K562 (cell line): Measurements from ENCODE around the gene CSTF2T. TPM values are rescaled to one million over a fixed set of nuclear protein-coding genes. Genes with fewer than 3 reads are reported as not detected.

ENCODE experiments used
- ATAC-seq: fragments of 200-7000 bp; cut with Tn5 transposase; 3 replicates; pipeline ENCODE4 v1.9.1; 2020; ENCODE audit warnings: moderate library complexity
- BruUV-seq: library from RNA; stranded (reverse); fragments of 400-500 nt; replicated peaks from 2 replicates; lab custom pipeline; 2021; lab: Mats Ljungman, UMichigan
- CTCF ChIA-PET: fragments of 300-600 bp; formaldehyde crosslinking; extraction: SDS; loops from one replicate; lab custom pipeline; 2021; ENCODE audit warnings: low intra/inter-chr PET ratio; lab: Yijun Ruan, JAX
- POLR2A ChIA-PET: fragments of 300-600, 350-650 bp; sonication (Branson Sonifier 250); formaldehyde crosslinking; extraction: SDS; loops from one replicate; lab custom pipeline; 2021; ENCODE audit warnings: antibody characterized with exemption, inconsistent platforms; lab: Yijun Ruan, JAX
- DNase-seq, 4 experiments: peaks; one replicate each; pipeline versions ENCODE4 v3.0.0 to v3.0.0-alpha.2; 2011 to 2018; ENCODE audit warnings: low spot score in 3 of 4, mixed read lengths in 3 of 4; ENCODE audit errors: extremely low read depth in 1 of 4
- FAIRE-seq: peaks from 2 replicates; lab custom pipeline; 2011; peaks lifted over from hg19 to GRCh38; lab: Jason Lieb, UNC
- H2AFZ ChIP-seq: 2 replicates; pipeline ENCODE4 v1.6.0; 2011; ENCODE audit warnings: low read depth, low read length, control low read depth, inconsistent platforms
- H3K27ac ChIP-seq: fragments of 200-600 bp; 3 replicates; pipeline ENCODE4 v1.8.0; 2011; ENCODE audit warnings: low read depth, mild to moderate bottlenecking, control low read depth, inconsistent platforms, low read length, moderate library complexity, mixed read lengths; ENCODE audit errors: extremely low read depth
- H3K27me3 ChIP-seq, 2 experiments: fragments of 300-600 bp in 1 of 2; 2 replicates in 1 of 2; 3 replicates in 1 of 2; pipeline versions ENCODE4 v1.6.0 to v1.8.0; 2011; ENCODE audit warnings: inconsistent platforms in 2 of 2, low read length in 2 of 2, mild to moderate bottlenecking in 1 of 2, mixed read lengths in 1 of 2, moderate library complexity in 1 of 2; ENCODE audit not compliant: control insufficient read depth in 2 of 2, insufficient read depth in 2 of 2
- H3K36me3 ChIP-seq: fragments of 300-600 bp; 3 replicates; pipeline ENCODE4 v1.8.0; 2011; ENCODE audit warnings: mild to moderate bottlenecking, low read length, inconsistent platforms; ENCODE audit not compliant: control insufficient read depth, insufficient read depth
- H3K4me1 ChIP-seq, 2 experiments: fragments of 200-600 bp in 1 of 2; replicated peaks in 1 of 2; 2 replicates in 1 of 2; 3 replicates in 1 of 2; pipeline versions ENCODE4 v1.5.1 to v1.8.0; 2011; ENCODE audit warnings: inconsistent platforms in 2 of 2, low read length in 2 of 2, mild to moderate bottlenecking in 1 of 2, mixed read lengths in 1 of 2, moderate library complexity in 1 of 2; ENCODE audit not compliant: control insufficient read depth in 2 of 2, insufficient read depth in 2 of 2
- H3K4me2 ChIP-seq: 2 replicates; pipeline ENCODE4 v1.6.1; 2011; ENCODE audit warnings: low read length, control low read depth, inconsistent platforms, mixed read lengths; ENCODE audit not compliant: insufficient read depth
- H3K4me3 ChIP-seq: fragments of 200-600 bp; sonication (generic), shearing (Covaris generic); 2 replicates; pipeline ENCODE4 v1.5.1; 2016; ENCODE audit warnings: control low read depth, inconsistent platforms
- H3K79me2 ChIP-seq: fragments of 200-600 bp; 3 replicates; pipeline ENCODE4 v1.8.0; 2011; ENCODE audit warnings: low read length, inconsistent platforms; ENCODE audit not compliant: control insufficient read depth, insufficient read depth
- H3K9ac ChIP-seq, 2 experiments: 2 replicates each; pipeline versions ENCODE4 v1.6.0 to v1.6.1; 2011; ENCODE audit warnings: low read depth in 2 of 2, low read length in 2 of 2, control low read depth in 1 of 2, inconsistent platforms in 1 of 2, mild to moderate bottlenecking in 1 of 2, mixed read lengths in 1 of 2; ENCODE audit not compliant: insufficient read depth in 1 of 2
- H3K9me1 ChIP-seq: one replicate; pipeline ENCODE4 v1.6.0; 2011; ENCODE audit warnings: inconsistent platforms, mild to moderate bottlenecking, low read length, moderate library complexity; ENCODE audit not compliant: control insufficient read depth, insufficient read depth
- H3K9me3 ChIP-seq: replicated peaks from 2 replicates; pipeline ENCODE4 v1.5.1; 2011; ENCODE audit warnings: low read depth, low read length, inconsistent platforms; ENCODE audit not compliant: control insufficient read depth, insufficient read depth
- H4K20me1 ChIP-seq: replicated peaks from 2 replicates; pipeline ENCODE4 v1.6.1; 2011; ENCODE audit warnings: low read length, inconsistent platforms, mixed read lengths; ENCODE audit not compliant: control insufficient read depth, insufficient read depth
- GATAD2B ChIP-seq: fragments of 450-650 bp; IDR thresholded peaks from 2 replicates; pipeline ENCODE4 v1.6.1; 2017; ENCODE audit warnings: mild to moderate bottlenecking, borderline replicate concordance
- JUNB ChIP-seq: fragments of 450-650 bp; formaldehyde crosslinking; conservative IDR thresholded peaks from 2 replicates; pipeline ENCODE4 v1.4.0; 2020; ENCODE audit warnings: mild to moderate bottlenecking
- L3MBTL2 ChIP-seq: fragments of 450-650 bp; IDR thresholded peaks from 2 replicates; pipeline ENCODE4 v1.6.1; 2016; ENCODE audit warnings: mild to moderate bottlenecking, moderate library complexity
- MAFG ChIP-seq: fragments of 450-650 bp; conservative IDR thresholded peaks from 2 replicates; pipeline ENCODE4 v1.6.1; 2016; ENCODE audit warnings: missing genetic modification characterization, missing compliant biosample characterization
- MITF ChIP-seq: IDR thresholded peaks from 2 replicates; pipeline ENCODE4 v1.6.1; 2014; ENCODE audit warnings: antibody characterized with exemption
- NKRF ChIP-seq: fragments of 450-650 bp; IDR thresholded peaks from 2 replicates; pipeline ENCODE4 v1.6.1; 2016; ENCODE audit warnings: borderline replicate concordance
- SMARCA5 ChIP-seq: fragments of 450-650 bp; IDR thresholded peaks from 2 replicates; pipeline ENCODE4 v1.6.1; 2016
- ZBTB43 ChIP-seq: sonication (generic); formaldehyde crosslinking; IDR thresholded peaks from 2 replicates; pipeline ENCODE4 v1.8.0; 2023; ENCODE audit warnings: mild to moderate bottlenecking, missing genetic modification reagents
- ZBTB5 ChIP-seq: fragments of 450-650 bp; IDR thresholded peaks from 2 replicates; pipeline ENCODE4 v1.6.1; 2017; ENCODE audit warnings: antibody characterized with exemption
- ZNF324 ChIP-seq: fragments of 250-450 bp; sonication (Bioruptor Pico); IDR thresholded peaks from 2 replicates; pipeline ENCODE4 v1.4.0; 2020; ENCODE audit warnings: mild to moderate bottlenecking
- ZNF609 ChIP-seq: sonication (generic); formaldehyde crosslinking; IDR thresholded peaks from 2 replicates; pipeline ENCODE4 v1.8.1; 2023; ENCODE audit warnings: missing genetic modification reagents, mild to moderate bottlenecking, borderline replicate concordance
- WGBS: fragments of 100-300 bp; shearing (Covaris generic); methylation state at CpG from one replicate; pipeline ENCODE4 v1.1.6; 2016; ENCODE audit warnings: low coverage, mixed read lengths; ENCODE audit not compliant: insufficient coverage; ENCODE audit errors: missing lambda C conversion rate; 5-methylcytosine and 5-hydroxymethylcytosine counted together
- in situ Hi-C: fragments of 300-500 bp; cut with MboI; formaldehyde crosslinking; loops from 4 replicates; pipeline ENCODE4 v1.15.0; 2018; ENCODE audit warnings: inconsistent platforms, mixed read lengths
- intact Hi-C: fragments of 100-400 bp; cut with micrococcal nuclease; formaldehyde crosslinking; loops from 2 replicates; pipeline ENCODE4 v1.14.2; 2022
- polyA plus RNA-seq, 8 experiments: library from polyadenylated mRNA; depleted of rRNA in 4 of 8; stranded (reverse) in 5 of 8; unstranded in 3 of 8; fragments of >200 nt; fragmentation: Nextera tagmentation in 2 of 8; fragmentation: Illumina TruSeq in 1 of 8; extraction: Ambion mirVana in 2 of 8; extraction: Trizol in 1 of 8; gene quantifications; 2 replicates each; pipeline versions ENCODE4 v1.2.1 to v1.2.3, GENCODE V29; 2011 to 2014; ENCODE audit warnings: inconsistent platforms in 1 of 8, missing spikeins in 1 of 8
- total RNA-seq, 7 experiments: library from RNA; depleted of rRNA in 6 of 7; stranded (reverse); fragments of >200 nt in 6 of 7; fragmentation: Illumina TruSeq in 2 of 7; extraction: Trizol in 2 of 7; gene quantifications; 2 replicates each; pipeline versions ENCODE4 v1.2.1 to v1.2.3, GENCODE V29; 2011 to 2021; ENCODE audit warnings: low replicate concordance in 1 of 7

Gene CSTF2T
- total and polyA plus RNA-seq, 9 of the 15 experiments (the other 6 are each of a cell fraction or from before 2014, with no cell fraction given): 10.3 to 32.4 (median 24.2) TPM

- DNase-seq (no peak), FAIRE-seq (no peak), ATAC-seq (no peak)
- Histone ChIP-seq H3K9me1 (no peaks in the 10 kb centered on the region), H4K20me1 (no peaks in the 10 kb centered on the region), H3K4me1 (no peaks in the 10 kb centered on the region), H3K27me3 (no peaks in the 10 kb centered on the region), H2AFZ (no peak overlapping the region), H3K4me3 (no peak overlapping the region), H3K27ac (no peak overlapping the region), H3K9ac (no peak overlapping the region), H3K9me3 (no peaks in the 10 kb centered on the region), H3K79me2 (no peaks in the 10 kb centered on the region), H3K36me3 (no peaks in the 10 kb centered on the region), H3K4me2 (no peak overlapping the region)
- WGBS: 0% methylated on average over 1 of the region's 1 CpG
- BruUV-seq: no TSS peak
- ChIA-PET POLR2A (no interaction called here), CTCF (no interaction called here)
- intact Hi-C loops: no loop called here
- in situ Hi-C loops: no loop called here
- TF ChIP-seq L3MBTL2: no peak
- no peak for TF ChIP-seq ZBTB5
- no peak for TF ChIP-seq MITF
- no peak for TF ChIP-seq ZNF324 (CRISPR knock-in tag)
- no peak for TF ChIP-seq NKRF
- no peak for TF ChIP-seq MAFG (tag)
- TF ChIP-seq ZBTB43: no peak
- no peak for TF ChIP-seq GATAD2B
- TF ChIP-seq SMARCA5: no peak
- TF ChIP-seq ZNF609 (CRISPR knock-in tag): no peak
- TF ChIP-seq JUNB (CRISPR knock-in tag): no peak
Observed at GRCh38 chr10:51659344-51659743, 40.1 kb downstream of the CSTF2T start.
